HG02852 (cell line): ENCODE measurements around the gene OSBP2.
"Not testable (repeated sequence)": the region's sequence is repeated elsewhere in the genome, so short reads cannot be mapped to it uniquely, and the experiment has no call there.

Source experiments
- ATAC-seq: cut with Tn5 transposase; IDR thresholded peaks from one replicate; pipeline ENCODE4 v1.9.1; 2021; ENCODE audit warnings: mild to moderate bottlenecking, moderate library complexity; ENCODE audit not compliant: unreplicated experiment

Gene OSBP2

GRCh38 chr22:30755759-30756124 is 61.1 kb downstream of the OSBP2 start:
- no peak for ATAC-seq

- no peak for ATAC-seq
Observed at GRCh38 chr22:30763815-30764673, 69.4 kb downstream of the OSBP2 start.

- no peak for ATAC-seq
Observed at GRCh38 chr22:30767661-30768060, 73.0 kb downstream of the OSBP2 start.

- no peak for ATAC-seq
Observed at GRCh38 chr22:30770716-30771115, 76.0 kb downstream of the OSBP2 start.

GRCh38 chr22:30773919-30774318 is 79.2 kb downstream of the OSBP2 start:
- ATAC-seq: no peak

- ATAC-seq: no peak
Observed at GRCh38 chr22:30774566-30774965, 79.9 kb downstream of the OSBP2 start.

GRCh38 chr22:30776476-30776875 is 81.8 kb downstream of the OSBP2 start:
- no peak for ATAC-seq

- not testable (repeated sequence) for ATAC-seq
Observed at GRCh38 chr22:30777146-30777545, 82.5 kb downstream of the OSBP2 start.

GRCh38 chr22:30777587-30777986 is 82.9 kb downstream of the OSBP2 start:
- ATAC-seq: no peak

GRCh38 chr22:30778261-30778660 is 83.6 kb downstream of the OSBP2 start:
- ATAC-seq: no peak

- no peak for ATAC-seq
Observed at GRCh38 chr22:30780026-30780425, 85.4 kb downstream of the OSBP2 start.

- no peak for ATAC-seq
Observed at GRCh38 chr22:30781271-30781875, 86.7 kb downstream of the OSBP2 start.

- ATAC-seq: no peak
Observed at GRCh38 chr22:30782613-30783012, 87.9 kb downstream of the OSBP2 start.

GRCh38 chr22:30783021-30783420 is 88.3 kb downstream of the OSBP2 start:
- ATAC-seq: no peak

GRCh38 chr22:30785527-30785926 is 90.9 kb downstream of the OSBP2 start:
- no peak for ATAC-seq

GRCh38 chr22:30790366-30790765 is 95.7 kb downstream of the OSBP2 start:
- ATAC-seq: no peak

- ATAC-seq: no peak
Observed at GRCh38 chr22:30792456-30792855, 97.8 kb downstream of the OSBP2 start.

GRCh38 chr22:30795118-30795517 is 100.4 kb downstream of the OSBP2 start:
- no peak for ATAC-seq

GRCh38 chr22:30801695-30802094 is 107.0 kb downstream of the OSBP2 start:
- no peak for ATAC-seq

- no peak for ATAC-seq
Observed at GRCh38 chr22:30802202-30803166, 107.8 kb downstream of the OSBP2 start.

- ATAC-seq: no peak
Observed at GRCh38 chr22:30803679-30804078, 109.0 kb downstream of the OSBP2 start.
